OCI-LY3 (cell line): Measurements from ENCODE around the gene ACE.

ENCODE experiments used
- EZH2phosphoT487 ChIP-seq: fragments of 200-600 bp; shearing (Covaris generic); IDR thresholded peaks from 2 replicates; pipeline ENCODE4 v1.6.1; 2018; ENCODE audit warnings: antibody characterized with exemption, mixed run types, low read depth
- TF ChIP-seq, protein P1 (sequence below): fragments of 200-600, 300-600 bp; sonication (generic); IDR thresholded peaks from 2 replicates; pipeline ENCODE4 v1.5.1; 2014; ENCODE audit warnings: antibody characterized with exemption, low read length, low read depth

DNA sequence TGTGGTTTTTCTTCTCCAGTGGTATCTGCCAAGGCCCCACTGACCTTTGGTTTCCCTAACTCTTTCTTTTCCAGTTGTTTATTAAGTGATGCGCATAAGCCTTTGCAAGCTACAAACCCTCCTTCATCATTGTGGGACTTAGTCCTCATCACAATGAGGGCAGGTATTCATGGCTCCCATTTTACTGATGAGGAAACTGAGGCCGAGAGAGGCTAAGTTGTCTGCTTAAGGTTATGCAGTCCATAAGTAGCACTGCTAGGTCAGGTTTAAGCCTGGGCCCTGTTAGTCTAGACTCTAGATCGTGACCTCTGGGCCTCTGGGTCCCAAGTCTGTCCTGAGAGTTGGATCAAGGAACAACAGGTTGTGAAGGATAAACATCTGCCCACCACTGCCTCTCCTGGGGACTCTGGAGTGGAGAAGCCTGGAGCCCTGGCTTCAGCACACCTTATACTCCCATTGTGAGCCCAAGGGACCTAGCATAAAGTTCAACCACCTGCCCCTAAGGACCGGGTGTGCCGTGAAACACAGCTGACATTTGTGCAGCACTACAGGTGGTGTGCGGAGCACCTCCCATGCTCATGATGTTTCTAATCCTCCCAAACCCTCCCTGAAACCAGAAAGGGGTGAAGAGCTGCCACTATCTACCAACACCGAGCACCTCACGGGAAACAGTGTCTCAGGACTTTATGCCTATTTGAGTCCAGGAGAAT is 41.1 kb downstream of the ACE start:
- TF ChIP-seq, protein P1, sequence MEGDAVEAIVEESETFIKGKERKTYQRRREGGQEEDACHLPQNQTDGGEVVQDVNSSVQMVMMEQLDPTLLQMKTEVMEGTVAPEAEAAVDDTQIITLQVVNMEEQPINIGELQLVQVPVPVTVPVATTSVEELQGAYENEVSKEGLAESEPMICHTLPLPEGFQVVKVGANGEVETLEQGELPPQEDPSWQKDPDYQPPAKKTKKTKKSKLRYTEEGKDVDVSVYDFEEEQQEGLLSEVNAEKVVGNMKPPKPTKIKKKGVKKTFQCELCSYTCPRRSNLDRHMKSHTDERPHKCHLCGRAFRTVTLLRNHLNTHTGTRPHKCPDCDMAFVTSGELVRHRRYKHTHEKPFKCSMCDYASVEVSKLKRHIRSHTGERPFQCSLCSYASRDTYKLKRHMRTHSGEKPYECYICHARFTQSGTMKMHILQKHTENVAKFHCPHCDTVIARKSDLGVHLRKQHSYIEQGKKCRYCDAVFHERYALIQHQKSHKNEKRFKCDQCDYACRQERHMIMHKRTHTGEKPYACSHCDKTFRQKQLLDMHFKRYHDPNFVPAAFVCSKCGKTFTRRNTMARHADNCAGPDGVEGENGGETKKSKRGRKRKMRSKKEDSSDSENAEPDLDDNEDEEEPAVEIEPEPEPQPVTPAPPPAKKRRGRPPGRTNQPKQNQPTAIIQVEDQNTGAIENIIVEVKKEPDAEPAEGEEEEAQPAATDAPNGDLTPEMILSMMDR, result no peak
- no peak for TF ChIP-seq EZH2phosphoT487
